ENCODE results near the gene SEPTIN5. TPM values are rescaled to one million over a fixed set of nuclear protein-coding genes. Genes with fewer than 3 reads are reported as not detected.

Gene SEPTIN5
- total and polyA plus RNA-seq, 9 of the 15 experiments (the other 6 are each of a cell fraction or from before 2014, with no cell fraction given): 0.03 to 195 (median 119) TPM

- no peak for TF ChIP-seq ZBTB43 (CRISPR knock-in tag; IDR thresholded peaks at IDR 0.05)
- TF ChIP-seq E4F1 (CRISPR knock-in tag; IDR thresholded peaks at IDR 0.05; ENCODE audit: borderline replicate concordance): no peak
- TF ChIP-seq SIX5 (IDR thresholded peaks at IDR 0.05; ENCODE audit: borderline replicate concordance in 1 of 2, insufficient read depth in 1 of 2, low read depth in 1 of 2, low read length in 2 of 2): no peak
- no peak for TF ChIP-seq PURB (CRISPR knock-in tag; IDR thresholded peaks at IDR 0.05; ENCODE audit: low read depth)
- TF ChIP-seq PREB (CRISPR knock-in tag; IDR thresholded peaks at IDR 0.05): no peak
- TF ChIP-seq FOXK2 (conservative IDR thresholded peaks at IDR 0.05 in 1 of 2, IDR thresholded peaks at IDR 0.05 in 1 of 2; ENCODE audit: low read depth in 2 of 2): no peak
- no peak for TF ChIP-seq FOS (IDR thresholded peaks at IDR 0.05; ENCODE audit: extremely low read depth, insufficient read length)
- TF ChIP-seq HES1 (IDR thresholded peaks at IDR 0.05; ENCODE audit: low read depth): no peak
- no peak for TF ChIP-seq FIP1L1 (IDR thresholded peaks at IDR 0.05; ENCODE audit: low read depth, low read length, poor library complexity, severe bottlenecking)
These were observed 9.9 kb downstream of the SEPTIN5 start (continued) for GRCh38 chr22:19723983-19724827.
